IPS-18c (cell line): ENCODE measurements around the gene PIK3R3.
"Not testable (repeated sequence)": the region's sequence is repeated elsewhere in the genome, so short reads cannot be mapped to it uniquely, and the experiment has no call there.

ENCODE experiments used
- H3K4me3 ChIP-seq: 2 replicates; pipeline ENCODE4 v1.7.0; 2013; ENCODE audit warnings: low read depth, mild to moderate bottlenecking, low read length, moderate library complexity; ENCODE audit not compliant: insufficient read depth
- H3K9me3 ChIP-seq: one replicate; pipeline ENCODE4 v1.6.1; 2013; ENCODE audit warnings: mild to moderate bottlenecking, low read length, moderate library complexity; ENCODE audit not compliant: control insufficient read depth, insufficient read depth

Gene PIK3R3

GRCh38 chr1:46057215-46057614 is 75.2 kb downstream of the PIK3R3 start:
- not testable (repeated sequence) for H3K9me3 ChIP-seq, H3K4me3 ChIP-seq

GRCh38 chr1:46056325-46056724 is 76.1 kb downstream of the PIK3R3 start:
- no peak overlapping the region for H3K4me3 ChIP-seq
- H3K9me3 ChIP-seq = peaks cover 2% of the 10 kb centered on the region

GRCh38 chr1:46053734-46054133 is 78.7 kb downstream of the PIK3R3 start:
- peaks cover 2% of the 10 kb centered on the region for H3K9me3 ChIP-seq
- H3K4me3 ChIP-seq = no peak overlapping the region

GRCh38 chr1:46044116-46044515 is 88.3 kb downstream of the PIK3R3 start:
- Histone ChIP-seq H3K9me3 (no peaks in the 10 kb centered on the region), H3K4me3 (no peak overlapping the region)

GRCh38 chr1:46043458-46044017 is 88.9 kb downstream of the PIK3R3 start:
- Histone ChIP-seq H3K9me3 (no peaks in the 10 kb centered on the region), H3K4me3 (no peak overlapping the region)

GRCh38 chr1:46041974-46042373 is 90.5 kb downstream of the PIK3R3 start:
- H3K9me3 ChIP-seq = no peaks in the 10 kb centered on the region
- H3K4me3 ChIP-seq = no peak overlapping the region

GRCh38 chr1:46041551-46041950 is 90.9 kb downstream of the PIK3R3 start:
- Histone ChIP-seq H3K4me3 (no peak overlapping the region), H3K9me3 (no peaks in the 10 kb centered on the region)

GRCh38 chr1:46039571-46040052 is 92.8 kb downstream of the PIK3R3 start:
- no peak overlapping the region for H3K4me3 ChIP-seq

GRCh38 chr1:46036894-46037839 is 95.3 kb downstream of the PIK3R3 start:
- Histone ChIP-seq H3K4me3 (no peak overlapping the region), H3K9me3 (no peaks in the 10 kb centered on the region)

More at GRCh38 chr1:46039571-46040052, 92.8 kb downstream of the PIK3R3 start:
- no peaks in the 10 kb centered on the region for H3K9me3 ChIP-seq

GRCh38 chr1:46034601-46035516 is 97.6 kb downstream of the PIK3R3 start:
- no peaks in the 10 kb centered on the region for H3K9me3 ChIP-seq

GRCh38 chr1:46030876-46031660 is 101.4 kb downstream of the PIK3R3 start:
- H3K9me3 ChIP-seq = no peaks in the 10 kb centered on the region
- no peak overlapping the region for H3K4me3 ChIP-seq

More at GRCh38 chr1:46034601-46035516, 97.6 kb downstream of the PIK3R3 start:
- no peak overlapping the region for H3K4me3 ChIP-seq

GRCh38 chr1:46030074-46030870 is 102.2 kb downstream of the PIK3R3 start:
- no peak overlapping the region for H3K4me3 ChIP-seq

GRCh38 chr1:46027788-46028573 is 104.4 kb downstream of the PIK3R3 start:
- Histone ChIP-seq H3K4me3 (no peak overlapping the region), H3K9me3 (peaks cover 2% of the 10 kb centered on the region)

More at GRCh38 chr1:46030074-46030870, 102.2 kb downstream of the PIK3R3 start:
- no peaks in the 10 kb centered on the region for H3K9me3 ChIP-seq

- H3K9me3 ChIP-seq = peaks cover 2% of the 10 kb centered on the region
Observed at GRCh38 chr1:46026531-46026930, 105.9 kb downstream of the PIK3R3 start.

More at GRCh38 chr1:46026531-46026930, 105.9 kb downstream of the PIK3R3 start:
- H3K4me3 ChIP-seq = no peak overlapping the region
